Measurements from ENCODE around the gene GNB5. TPM values are rescaled to one million over a fixed set of nuclear protein-coding genes. Genes with fewer than 3 reads are reported as not detected.

Gene GNB5
- 29.8 and 30.2 TPM in 2 replicates for total RNA-seq (2021)
- long read RNA-seq, transcript GNB5-202 (11 exons, 1,735 nt), result major isoform, 270 of 318 reads
- long read RNA-seq, partial matches to known transcripts, result 17 of 318 reads
- long read RNA-seq, other reads (novel, unspliced or antisense), result 30 of 318 reads

GRCh38 chr15:52191207-52191606, at the start of gene GNB5:
Gene GNB5, minus strand, starts transcription at chr15:52191392. Its CDS starts 6,716 bp downstream, at chr15:52184676.
- no peak for TF ChIP-seq CTCF (conservative IDR thresholded peaks at IDR 0.05)
- peaks cover 0 to 8% (median 7%) of the 10 kb centered on the region in 3 experiments; a peak in 4 of 7 replicates for H3K36me3 Mint-ChIP-seq (ENCODE audit: insufficient read depth in 1 of 3, low read depth in 3 of 3)
- no peak within 1 kb of the TSS for H4K5ac ChIP-seq (ENCODE audit: insufficient read length, low read depth, low read length)
- H4K20me1 ChIP-seq (ENCODE audit: control insufficient read depth, insufficient read depth, insufficient read length), result no peaks in the 10 kb centered on the region
- H3K23ac ChIP-seq (ENCODE audit: insufficient read length, low read depth, low read length), result no peak within 1 kb of the TSS
- no peaks in the 10 kb centered on the region for H3K9me3 Mint-ChIP-seq
- no peaks in the 10 kb centered on the region for H3K79me1 ChIP-seq (ENCODE audit: insufficient read depth, low read depth, low read length, poor library complexity, severe bottlenecking)
- H3K9me3 ChIP-seq (ENCODE audit: control insufficient read depth, low read depth, low read length), result no peaks in the 10 kb centered on the region
- H3K9ac ChIP-seq (ENCODE audit: extremely low read depth, insufficient read length, low read length), result no peak within 1 kb of the TSS
- H2BK5ac ChIP-seq (ENCODE audit: insufficient read length, low read length), result no peak within 1 kb of the TSS
- no peaks in the 10 kb centered on the region for H3K79me2 ChIP-seq (ENCODE audit: insufficient read depth, low read length)
- peaks cover 1% of the 10 kb centered on the region; the same call in 1 of the 2 replicates for H3K27me3 Mint-ChIP-seq (ENCODE audit: low read depth)
- H3K23me2 ChIP-seq (ENCODE audit: insufficient read length, low read depth, low read length, poor library complexity, severe bottlenecking), result no peaks in the 10 kb centered on the region
- no peak within 1 kb of the TSS for H3K4me2 ChIP-seq (ENCODE audit: insufficient read depth, insufficient read length, low read length)
- H3K4me3 Mint-ChIP-seq, result no peak within 1 kb of the TSS
- no peak within 1 kb of the TSS for H2BK15ac ChIP-seq (ENCODE audit: low read depth, low read length)
- peak within 1 kb of the TSS in 1 of 3 experiments; percentile 36; a peak in 1 of 7 replicates for H3K27ac Mint-ChIP-seq
- H3T11ph ChIP-seq (ENCODE audit: low read length), result no peak within 1 kb of the TSS
- H2AFZ ChIP-seq (ENCODE audit: low read length), result no peak within 1 kb of the TSS
- H3K27me3 ChIP-seq (ENCODE audit: insufficient read depth, low read length), result no peaks in the 10 kb centered on the region
- no peak within 1 kb of the TSS for H3K14ac ChIP-seq (ENCODE audit: insufficient read depth, low read length)
- H3K4ac ChIP-seq (ENCODE audit: low read depth, low read length), result no peak within 1 kb of the TSS
- no peak for DNase-seq
- no peak within 1 kb of the TSS for H3K18ac ChIP-seq (ENCODE audit: insufficient read length, low read depth, low read length)
- no peak within 1 kb of the TSS for H2BK12ac ChIP-seq (ENCODE audit: insufficient read length, low read depth, low read length)
- H3K4me1 ChIP-seq (ENCODE audit: insufficient read depth, low read length), result no peaks in the 10 kb centered on the region
- H3K27ac ChIP-seq (ENCODE audit: insufficient read length, low read depth, low read length), result no peak within 1 kb of the TSS
- no peak within 1 kb of the TSS for H2BK120ac ChIP-seq (ENCODE audit: low read depth, low read length, poor library complexity, severe bottlenecking)
- no peak within 1 kb of the TSS for H4K91ac ChIP-seq (ENCODE audit: insufficient read length, low read depth, low read length)
- H2BK20ac ChIP-seq (ENCODE audit: low read depth, low read length, poor library complexity, severe bottlenecking), result no peak within 1 kb of the TSS
- H4K8ac ChIP-seq (replicated peaks; ENCODE audit: insufficient read length, low read depth, low read length), result no peak within 1 kb of the TSS
- WGBS (ENCODE audit: extremely low coverage, insufficient read length, low lambda C conversion rate), result no CpG with 5 or more reads among the region's 7 CpGs
- H3K4me1 Mint-ChIP-seq, result peaks cover 7% of the 10 kb centered on the region in 2 experiments
- H3K56ac ChIP-seq (ENCODE audit: insufficient read length, low read depth, low read length), result no peak within 1 kb of the TSS
- no peak within 1 kb of the TSS for H2AK5ac ChIP-seq (ENCODE audit: insufficient read length, low read length)

All from H9 (cell line).